HEK293T (cell line): ENCODE results near the gene TMEM26.

ENCODE experiments used
- CTCF ChIA-PET: fragments of 350-600 bp; formaldehyde crosslinking; extraction: SDS; loops from one replicate; lab custom pipeline; 2021; ENCODE audit warnings: antibody characterized with exemption, inconsistent platforms; lab: Yijun Ruan, JAX
- POLR2A ChIA-PET: fragments of 350-600 bp; formaldehyde crosslinking; extraction: SDS; loops from one replicate; lab custom pipeline; 2020; ENCODE audit warnings: antibody characterized with exemption, inconsistent platforms; lab: Yijun Ruan, JAX
- DNase-seq: peaks from one replicate; pipeline ENCODE4 v3.0.0; 2012; ENCODE audit warnings: mixed read lengths; ENCODE audit errors: extremely low spot score
- ARNT ChIP-seq: fragments of 450-650 bp; IDR thresholded peaks from 2 replicates; pipeline ENCODE4 v1.6.1; 2017; ENCODE audit warnings: mild to moderate bottlenecking
- BHLHE40 ChIP-seq: fragments of 450-650 bp; IDR thresholded peaks from 2 replicates; pipeline ENCODE4 v1.6.1; 2016; ENCODE audit warnings: mild to moderate bottlenecking, moderate library complexity, borderline replicate concordance
- CTBP1 ChIP-seq: fragments of 450-650 bp; IDR thresholded peaks from 2 replicates; pipeline ENCODE4 v1.6.1; 2016; ENCODE audit warnings: borderline replicate concordance
- ELF4 ChIP-seq: fragments of 450-650 bp; IDR thresholded peaks from 2 replicates; pipeline ENCODE4 v1.6.1; 2017; ENCODE audit warnings: antibody characterized with exemption
- FOXA1 ChIP-seq: fragments of 450-650 bp; IDR thresholded peaks from 2 replicates; pipeline ENCODE4 v1.6.1; 2016; ENCODE audit warnings: mild to moderate bottlenecking
- FOXK2 ChIP-seq: fragments of 450-650 bp; IDR thresholded peaks from 2 replicates; pipeline ENCODE4 v1.6.1; 2016; ENCODE audit warnings: mild to moderate bottlenecking
- FOXM1 ChIP-seq: fragments of 450-650 bp; IDR thresholded peaks from 2 replicates; pipeline ENCODE4 v1.6.1; 2017; ENCODE audit warnings: mild to moderate bottlenecking, borderline replicate concordance
- HDGF ChIP-seq: fragments of 450-650 bp; IDR thresholded peaks from 2 replicates; pipeline ENCODE4 v1.6.1; 2017; ENCODE audit warnings: antibody characterized with exemption, borderline replicate concordance
- L3MBTL2 ChIP-seq: fragments of 450-650 bp; conservative IDR thresholded peaks from 2 replicates; pipeline ENCODE4 v1.6.1; 2016; ENCODE audit warnings: mild to moderate bottlenecking
- LEF1 ChIP-seq: fragments of 450-650 bp; IDR thresholded peaks from 2 replicates; pipeline ENCODE4 v1.6.1; 2017; ENCODE audit warnings: mild to moderate bottlenecking, borderline replicate concordance
- NFRKB ChIP-seq: fragments of 450-650 bp; IDR thresholded peaks from 2 replicates; pipeline ENCODE4 v1.6.1; 2016; ENCODE audit warnings: mild to moderate bottlenecking, moderate library complexity
- SP1 ChIP-seq: fragments of 450-650 bp; IDR thresholded peaks from 2 replicates; pipeline ENCODE4 v1.6.1; 2017
- SUZ12 ChIP-seq: fragments of 450-650 bp; IDR thresholded peaks from 2 replicates; pipeline ENCODE4 v1.6.1; 2016; ENCODE audit warnings: mild to moderate bottlenecking
- TARDBP ChIP-seq: fragments of 450-650 bp; IDR thresholded peaks from 2 replicates; pipeline ENCODE4 v1.6.1; 2016
- ZNF384 ChIP-seq: fragments of 450-650 bp; IDR thresholded peaks from 2 replicates; pipeline ENCODE4 v1.6.1; 2016
- TF ChIP-seq, protein P1 (sequence below): fragments of 450-650 bp; IDR thresholded peaks from 2 replicates; pipeline ENCODE4 v1.6.1; 2016

Gene TMEM26

GRCh38 chr10:61454541-61454940 is 1.4 kb upstream of the TMEM26 start:
- POLR2A ChIA-PET = no interaction called here
- CTCF ChIA-PET = no interaction called here
- TF ChIP-seq, protein P1, sequence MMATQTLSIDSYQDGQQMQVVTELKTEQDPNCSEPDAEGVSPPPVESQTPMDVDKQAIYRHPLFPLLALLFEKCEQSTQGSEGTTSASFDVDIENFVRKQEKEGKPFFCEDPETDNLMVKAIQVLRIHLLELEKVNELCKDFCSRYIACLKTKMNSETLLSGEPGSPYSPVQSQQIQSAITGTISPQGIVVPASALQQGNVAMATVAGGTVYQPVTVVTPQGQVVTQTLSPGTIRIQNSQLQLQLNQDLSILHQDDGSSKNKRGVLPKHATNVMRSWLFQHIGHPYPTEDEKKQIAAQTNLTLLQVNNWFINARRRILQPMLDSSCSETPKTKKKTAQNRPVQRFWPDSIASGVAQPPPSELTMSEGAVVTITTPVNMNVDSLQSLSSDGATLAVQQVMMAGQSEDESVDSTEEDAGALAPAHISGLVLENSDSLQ = no peak
- TF ChIP-seq SUZ12 (no peak), FOXK2 (no peak), NFRKB (no peak), CTBP1 (no peak), FOXA1 (no peak), ELF4 (no peak), L3MBTL2 (no peak), ARNT (no peak)
- DNase-seq = no peak

- no peak for DNase-seq
Observed at GRCh38 chr10:61452151-61452651, 980 bp downstream of the TMEM26 start.

GRCh38 chr10:61451357-61451756 is 1.8 kb downstream of the TMEM26 start:
- CTCF ChIA-PET = no interaction called here
- DNase-seq = no peak
- no peak for TF ChIP-seq SUZ12
- TF ChIP-seq NFRKB = no peak
- no peak for TF ChIP-seq TARDBP
- no peak for TF ChIP-seq ELF4
- no peak for TF ChIP-seq FOXA1
- no peak for TF ChIP-seq ARNT
- TF ChIP-seq ZNF384 = no peak
- TF ChIP-seq FOXM1 = no peak
- POLR2A ChIA-PET = no interaction called here

More at GRCh38 chr10:61452151-61452651, 980 bp downstream of the TMEM26 start:
- ChIA-PET POLR2A (no interaction called here), CTCF (no interaction called here)
- no peak for TF ChIP-seq L3MBTL2

DNA sequence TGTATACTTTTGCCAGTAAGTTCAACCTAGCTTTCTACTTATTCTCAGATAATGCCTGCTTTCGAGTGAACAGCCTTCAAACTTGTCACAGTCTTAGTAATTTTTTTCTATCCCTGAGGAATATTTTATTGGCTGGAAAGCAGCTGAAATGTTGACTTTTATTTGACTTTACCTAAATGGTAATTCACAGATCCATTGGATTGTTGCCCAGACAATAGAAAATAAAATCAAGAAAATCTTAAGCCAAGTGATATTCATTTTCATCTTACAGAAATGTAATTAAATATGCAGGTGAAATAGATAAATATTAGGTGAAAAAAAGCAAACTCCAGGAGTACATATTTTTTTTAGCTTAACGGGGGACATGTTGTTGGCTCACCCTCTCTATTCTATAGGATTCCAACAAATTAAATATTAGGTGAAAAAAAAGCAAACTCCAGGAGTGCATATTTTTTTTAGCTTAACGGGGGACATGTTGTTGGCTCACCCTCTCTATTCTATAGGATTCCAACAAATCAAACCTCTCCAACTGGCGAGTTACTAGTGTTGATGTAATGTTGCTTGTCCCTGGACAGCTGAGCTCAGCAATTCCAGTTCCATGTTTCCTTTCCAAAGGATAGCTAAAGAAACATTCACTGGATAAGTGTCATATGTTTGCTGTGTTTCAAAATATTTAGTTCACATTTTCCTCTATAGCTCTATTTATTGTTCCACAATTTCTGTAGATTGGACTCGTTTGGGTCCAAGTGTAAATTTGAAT is 4.2 kb downstream of the TMEM26 start:
- DNase-seq = no peak
- POLR2A ChIA-PET = no interaction called here
- TF ChIP-seq L3MBTL2 = no peak
- no peak for TF ChIP-seq SUZ12
- TF ChIP-seq BHLHE40 = no peak
- no peak for TF ChIP-seq TARDBP
- TF ChIP-seq NFRKB = no peak
- no peak for TF ChIP-seq FOXA1
- TF ChIP-seq, protein P1 = no peak
- TF ChIP-seq FOXK2 = no peak
- no peak for TF ChIP-seq ELF4
- TF ChIP-seq HDGF = no peak
- CTCF ChIA-PET = no interaction called here

- ChIA-PET CTCF (no interaction called here), POLR2A (no interaction called here)
- no peak for TF ChIP-seq L3MBTL2
- no peak for TF ChIP-seq FOXA1
- TF ChIP-seq, protein P1 = no peak
- TF ChIP-seq FOXK2 = no peak
- no peak for TF ChIP-seq TARDBP
- no peak for TF ChIP-seq BHLHE40
- DNase-seq = no peak
Observed at GRCh38 chr10:61448091-61448490, 5.1 kb downstream of the TMEM26 start.

GRCh38 chr10:61439058-61439609 is 14.0 kb downstream of the TMEM26 start:
- CTCF ChIA-PET = interaction anchor here (0.7 kb wide), 1 partner anchor 19 kb away, joined by 3 read pairs; no protein-coding TSS in a partner anchor
- POLR2A ChIA-PET = no interaction called here
- TF ChIP-seq FOXM1 = no peak
- no peak for TF ChIP-seq SUZ12
- TF ChIP-seq CTBP1 = no peak
- TF ChIP-seq TARDBP = no peak
- no peak for TF ChIP-seq L3MBTL2
- TF ChIP-seq ZNF384 = no peak
- no peak for TF ChIP-seq LEF1
- no peak for TF ChIP-seq ARNT
- no peak for TF ChIP-seq SP1
- TF ChIP-seq FOXA1 = no peak
- TF ChIP-seq BHLHE40 = no peak
- TF ChIP-seq HDGF = no peak
- TF ChIP-seq ELF4 = no peak
- TF ChIP-seq, protein P1 = no peak
- no peak for TF ChIP-seq NFRKB
- no peak for TF ChIP-seq FOXK2
- no peak for DNase-seq
